SK-N-SH treated with all-trans-retinoic acid at 6 μM for 48 hours (cell line): ENCODE measurements around the gene UPB1.
A peak's percentile ranks its signal among the peaks of the same experiment; 100 is the strongest.

Experiments used
- ARNTL ChIP-seq: fragments of 450-650 bp; formaldehyde crosslinking; IDR thresholded peaks from 2 replicates; pipeline ENCODE4 v1.5.0; 2020; ENCODE audit warnings: low read depth, mild to moderate bottlenecking, moderate library complexity, borderline replicate concordance
- CSRNP3 ChIP-seq: fragments of 250-450 bp; sonication (Bioruptor Pico); IDR thresholded peaks from 2 replicates; pipeline ENCODE4 v1.5.1; 2021; ENCODE audit warnings: mild to moderate bottlenecking, moderate library complexity
- ESRRG ChIP-seq: fragments of 250-450 bp; sonication (Bioruptor Pico); IDR thresholded peaks from 2 replicates; pipeline ENCODE4 v1.6.1; 2021; ENCODE audit warnings: mild to moderate bottlenecking
- GLIS3 ChIP-seq: fragments of 250-450 bp; sonication (Bioruptor Pico); IDR thresholded peaks from 2 replicates; pipeline ENCODE4 v1.5.0; 2020; ENCODE audit warnings: mild to moderate bottlenecking, moderate library complexity
- OSR1 ChIP-seq: fragments of 250-450 bp; sonication (Bioruptor Pico); IDR thresholded peaks from 2 replicates; pipeline ENCODE4 v1.8.0; 2022; ENCODE audit warnings: moderate library complexity, mild to moderate bottlenecking, inconsistent platforms
- PATZ1 ChIP-seq: fragments of 250-450 bp; sonication (Bioruptor Pico); IDR thresholded peaks from 2 replicates; pipeline ENCODE4 v1.8.0; 2020; ENCODE audit warnings: mild to moderate bottlenecking, moderate library complexity, borderline replicate concordance
- POU6F1 ChIP-seq: fragments of 250-450 bp; sonication (Bioruptor Pico); IDR thresholded peaks from 2 replicates; pipeline ENCODE4 v1.8.0; 2021; ENCODE audit warnings: low read depth, mild to moderate bottlenecking, moderate library complexity, borderline replicate concordance
- RARB ChIP-seq: fragments of 250-450 bp; sonication (Bioruptor Pico); IDR thresholded peaks from 2 replicates; pipeline ENCODE4 v1.8.0; 2021; ENCODE audit warnings: mild to moderate bottlenecking, moderate library complexity
- ZC3H10 ChIP-seq: fragments of 250-450 bp; sonication (Bioruptor Pico); IDR thresholded peaks from 2 replicates; pipeline ENCODE4 v1.5.1; 2021; ENCODE audit warnings: mild to moderate bottlenecking, moderate library complexity
- ZFP3 ChIP-seq: fragments of 250-450 bp; sonication (Bioruptor Pico); IDR thresholded peaks from 2 replicates; pipeline ENCODE4 v1.5.0; 2020; ENCODE audit warnings: mild to moderate bottlenecking, moderate library complexity
- ZFP30 ChIP-seq: fragments of 450-650 bp; formaldehyde crosslinking; IDR thresholded peaks from 2 replicates; pipeline ENCODE4 v1.5.0; 2022; ENCODE audit warnings: mild to moderate bottlenecking, moderate library complexity
- ZNF8 ChIP-seq: fragments of 450-650 bp; formaldehyde crosslinking; IDR thresholded peaks from 2 replicates; pipeline ENCODE4 v1.5.0; 2020; ENCODE audit warnings: mild to moderate bottlenecking, moderate library complexity

GRCh38 chr22:24486501-24486921, 8.6 kb upstream of the UPB1 start:
- TF ChIP-seq ZNF8 (CRISPR knock-in tag) = no peak
- peak; percentile 58; the same call in 1 of the 2 replicates for TF ChIP-seq PATZ1 (CRISPR knock-in tag)
- no peak for TF ChIP-seq ESRRG (CRISPR knock-in tag)
- TF ChIP-seq ZC3H10 (CRISPR knock-in tag) = no peak
- TF ChIP-seq ARNTL = no peak
- TF ChIP-seq ZFP3 (CRISPR knock-in tag) = peak; percentile 80
- no peak for TF ChIP-seq CSRNP3 (CRISPR knock-in tag)
- TF ChIP-seq POU6F1 (CRISPR knock-in tag) = no peak
- TF ChIP-seq OSR1 (CRISPR knock-in tag) = no peak
- TF ChIP-seq RARB = no peak
- TF ChIP-seq ZFP30 (CRISPR knock-in tag) = no peak
- no peak for TF ChIP-seq GLIS3
